GM21529 (cell line): ENCODE measurements around the gene RAB26.

ENCODE experiments used
- ATAC-seq: cut with Tn5 transposase; IDR thresholded peaks from one replicate; pipeline ENCODE4 v1.9.1; 2021; ENCODE audit not compliant: unreplicated experiment

Gene RAB26

DNA sequence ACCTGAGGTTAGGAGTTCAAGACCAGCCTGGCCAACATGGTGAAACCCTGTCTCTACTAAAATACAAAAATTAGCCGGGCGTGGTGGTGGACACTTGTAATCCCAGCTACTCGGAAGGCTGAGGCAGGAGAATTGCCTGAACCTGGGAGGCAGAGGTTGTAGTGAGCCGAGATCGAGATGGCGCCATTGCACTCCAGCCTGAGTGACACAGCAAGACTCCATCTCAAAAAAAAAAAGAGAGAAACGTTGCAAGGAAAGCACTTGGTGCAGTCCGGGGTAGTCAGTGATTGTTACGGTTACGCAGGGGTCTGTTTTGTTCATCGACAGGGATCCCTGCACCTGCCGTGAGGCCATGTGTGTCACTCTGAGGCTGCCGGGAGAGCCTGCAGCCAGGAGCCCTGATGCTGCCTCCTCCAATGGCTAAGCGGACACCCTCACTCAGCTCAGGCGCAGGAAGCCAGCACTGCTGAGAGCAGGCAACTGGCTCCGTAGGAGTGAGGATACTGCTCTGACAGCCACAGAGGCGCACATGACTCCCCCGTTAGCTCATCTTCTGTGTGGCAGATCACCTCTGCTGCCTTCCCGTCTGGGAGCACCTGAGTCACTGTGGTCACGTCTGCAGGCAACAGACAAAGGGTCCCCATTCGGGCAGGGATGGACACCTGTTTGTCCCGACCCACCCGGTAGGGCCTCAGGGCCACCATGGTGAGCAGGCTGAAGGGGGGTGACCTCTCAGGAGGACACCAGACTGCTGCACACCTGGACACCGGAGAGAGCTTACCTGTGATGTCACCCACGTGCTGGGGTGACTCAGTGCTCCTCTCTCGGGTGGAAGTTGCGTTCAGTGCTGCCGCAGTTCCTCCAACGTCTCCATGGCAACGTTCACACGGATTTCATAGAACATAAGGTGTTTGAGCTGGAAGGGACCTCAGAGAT lies 5.2 kb upstream of the RAB26 start:
- no peak for ATAC-seq

DNA sequence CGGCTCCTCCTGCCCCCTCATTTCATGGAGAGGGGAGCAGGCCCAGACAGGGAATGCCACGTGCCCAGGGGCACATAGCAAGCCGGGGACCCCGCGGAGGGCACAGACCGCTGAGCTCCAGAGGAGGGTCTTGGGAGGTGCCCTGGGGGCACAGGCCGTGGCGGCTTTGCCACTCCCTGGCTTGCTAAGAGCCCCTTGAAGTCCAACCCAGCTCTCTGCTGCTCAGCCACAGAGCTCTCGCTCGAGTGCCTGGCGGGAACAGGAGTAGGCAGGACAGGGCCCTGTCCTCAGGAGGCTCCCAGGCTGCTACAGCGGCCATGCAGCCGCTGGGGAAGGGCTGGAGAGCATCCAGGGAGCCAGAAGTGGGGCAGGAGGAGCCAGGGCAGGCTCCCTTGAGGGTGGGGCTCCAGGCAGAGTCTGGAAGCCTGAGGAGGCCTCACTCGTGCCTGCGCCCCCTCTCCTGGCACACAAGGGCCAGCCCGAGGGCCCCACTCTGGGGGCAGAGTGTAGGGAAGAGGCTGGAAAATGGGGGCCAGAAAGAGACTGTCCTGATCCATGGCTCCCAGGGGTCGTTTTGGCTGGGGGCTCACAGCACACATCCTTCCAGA lies 4.4 kb upstream of the RAB26 start:
- ATAC-seq, result no peak

DNA sequence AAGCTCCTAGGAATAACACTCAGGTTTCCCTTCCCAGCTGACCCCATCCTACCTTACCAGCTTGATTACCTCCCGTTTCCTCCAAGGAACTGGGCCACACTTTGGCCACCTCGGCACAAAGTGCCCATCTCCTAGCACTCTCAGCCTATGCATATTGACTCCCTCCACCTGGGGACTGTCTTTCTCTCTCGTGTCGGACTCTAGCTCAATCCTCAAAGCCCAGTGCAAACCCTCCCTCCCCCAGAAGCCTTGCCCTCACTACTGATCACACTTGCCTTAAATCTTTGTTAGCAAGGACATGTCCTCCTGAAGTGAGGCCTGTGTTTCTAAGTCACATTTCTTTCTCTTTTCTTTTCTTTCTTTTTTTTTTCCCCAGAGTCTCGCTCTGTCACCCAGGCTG lies 2.6 kb upstream of the RAB26 start:
- ATAC-seq, result no peak

DNA sequence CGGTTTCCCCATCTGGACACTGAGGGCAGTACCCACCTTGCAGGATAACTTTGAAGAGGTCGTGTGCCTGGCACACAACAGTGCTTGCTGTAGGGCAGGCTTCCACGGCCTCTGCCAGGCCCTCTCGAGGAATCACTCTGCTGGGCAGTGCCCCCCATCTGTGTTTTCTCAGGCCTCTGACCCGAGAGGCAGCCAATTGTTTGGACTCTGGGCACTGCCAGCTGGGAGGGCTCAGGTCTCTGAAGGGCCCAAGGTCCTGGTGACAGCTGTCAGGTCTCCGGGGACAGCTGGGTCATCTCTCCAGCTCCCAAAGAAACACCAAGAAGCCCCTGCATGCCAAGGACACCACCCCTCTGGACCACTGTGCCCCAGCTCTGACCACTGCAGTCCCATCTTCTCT lies 1.0 kb upstream of the RAB26 start:
- no peak for ATAC-seq

DNA sequence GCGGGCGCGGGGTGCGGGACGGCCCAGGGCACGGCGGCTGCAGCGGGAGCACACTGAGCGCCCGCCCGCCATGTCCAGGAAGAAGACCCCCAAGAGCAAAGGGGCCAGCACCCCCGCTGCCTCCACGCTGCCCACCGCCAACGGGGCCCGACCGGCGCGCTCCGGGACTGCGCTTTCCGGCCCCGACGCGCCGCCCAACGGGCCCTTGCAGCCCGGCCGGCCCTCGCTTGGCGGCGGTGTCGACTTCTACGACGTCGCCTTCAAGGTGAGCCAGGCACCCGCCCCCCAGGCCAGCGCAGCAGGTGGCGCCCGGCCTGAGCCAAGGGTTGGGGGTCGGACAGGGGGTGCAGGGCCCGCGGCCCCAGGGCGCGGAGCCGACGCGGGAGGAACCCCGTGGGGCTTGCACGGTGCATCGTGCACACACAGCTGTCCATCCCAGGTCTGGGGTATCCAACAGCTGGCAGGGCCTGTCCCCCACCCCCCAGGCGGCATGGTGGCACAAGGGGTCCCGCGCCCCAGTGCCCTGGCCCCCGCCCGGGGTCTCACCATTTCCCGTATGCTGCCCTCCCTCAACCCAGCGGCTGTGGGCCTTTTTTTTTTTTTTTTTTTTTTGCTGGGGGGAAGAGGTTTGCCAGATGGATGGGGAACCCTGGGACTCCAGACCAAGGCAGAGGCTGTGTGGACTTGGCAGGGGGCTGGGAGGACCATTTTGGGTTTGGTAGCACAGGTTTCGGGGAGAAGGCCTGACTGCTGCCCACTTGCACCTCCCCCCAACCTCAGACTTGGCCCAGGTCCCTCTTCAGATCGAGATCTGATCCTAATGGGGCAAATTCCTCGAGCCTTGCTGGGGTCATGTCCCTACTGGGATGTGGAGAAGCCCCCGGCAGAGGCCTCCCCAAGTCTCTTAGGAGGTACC lies 547 bp downstream of the RAB26 start:
- no peak for ATAC-seq

DNA sequence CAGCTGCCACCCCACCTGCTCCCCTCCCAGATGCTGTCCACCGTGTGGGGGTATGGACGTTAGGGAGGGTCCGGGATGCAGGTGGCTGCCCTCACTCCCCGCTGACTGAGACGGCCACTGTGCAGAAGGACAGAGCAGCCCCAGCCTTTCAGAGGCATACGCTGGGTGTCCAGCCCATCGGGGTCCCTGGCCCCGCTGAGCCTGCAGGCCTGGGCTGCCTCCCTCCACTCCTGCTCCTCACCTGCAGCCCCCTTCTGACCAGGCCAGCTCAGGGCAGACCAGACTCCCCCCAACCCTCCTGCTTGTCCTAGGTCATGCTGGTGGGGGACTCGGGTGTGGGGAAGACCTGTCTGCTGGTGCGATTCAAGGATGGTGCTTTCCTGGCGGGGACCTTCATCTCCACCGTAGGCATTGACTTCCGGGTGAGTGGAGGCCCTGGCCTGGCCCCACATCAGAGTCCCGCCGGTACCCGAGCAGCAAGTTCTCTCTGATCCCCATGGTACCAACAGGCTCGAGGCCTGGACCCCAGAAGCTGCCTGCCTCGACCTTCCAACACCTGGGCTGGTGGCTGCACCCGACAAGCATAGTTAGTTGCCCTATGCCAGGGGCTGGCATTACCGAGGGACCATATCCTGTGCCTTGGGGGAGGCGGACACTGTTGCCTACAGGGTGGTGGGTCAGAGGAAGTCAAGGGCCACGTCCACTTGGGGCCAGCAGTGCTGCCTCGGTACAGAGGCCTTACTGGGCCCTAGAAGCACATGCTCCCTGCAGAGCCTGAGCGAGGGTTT lies 1.4 kb downstream of the RAB26 start:
- no peak for ATAC-seq

DNA sequence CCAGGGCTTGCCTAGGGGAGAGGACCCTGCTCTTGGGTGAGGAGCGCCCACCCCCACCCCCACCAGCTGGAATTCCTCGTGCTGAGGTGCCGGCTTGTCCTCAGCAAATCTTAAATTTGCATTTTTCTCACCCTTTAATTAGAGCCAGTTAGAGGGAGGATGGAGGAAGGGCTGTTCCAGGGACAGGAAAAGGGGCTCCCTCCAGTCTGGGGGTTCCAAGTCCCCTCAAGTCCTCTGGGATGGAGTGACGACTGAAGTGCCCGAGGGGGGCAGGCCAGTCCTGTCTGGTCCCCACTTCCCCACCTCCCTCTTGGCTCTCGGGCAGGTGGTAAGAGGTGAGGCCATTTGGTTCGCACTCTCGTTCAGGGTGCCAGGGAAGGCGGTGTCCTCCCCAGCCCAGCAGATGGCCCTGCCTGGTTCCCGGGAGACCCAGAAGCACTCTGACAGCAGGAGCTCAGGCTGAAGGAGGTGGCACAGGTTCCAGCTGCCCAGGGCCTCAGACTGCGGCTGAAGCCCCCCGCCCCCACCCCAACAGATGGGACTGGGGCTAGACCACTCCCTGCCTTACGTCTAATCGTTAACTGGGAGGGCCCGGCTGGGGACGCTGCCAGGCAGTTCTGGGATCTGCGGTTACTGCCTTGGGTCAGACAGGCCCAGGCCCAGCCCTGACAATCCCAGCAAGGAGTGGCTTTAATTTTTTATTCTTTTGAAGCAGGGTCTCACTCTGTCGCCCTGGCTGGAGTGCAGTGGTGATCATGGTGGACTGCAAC lies 2.2 kb downstream of the RAB26 start:
- no peak for ATAC-seq

DNA sequence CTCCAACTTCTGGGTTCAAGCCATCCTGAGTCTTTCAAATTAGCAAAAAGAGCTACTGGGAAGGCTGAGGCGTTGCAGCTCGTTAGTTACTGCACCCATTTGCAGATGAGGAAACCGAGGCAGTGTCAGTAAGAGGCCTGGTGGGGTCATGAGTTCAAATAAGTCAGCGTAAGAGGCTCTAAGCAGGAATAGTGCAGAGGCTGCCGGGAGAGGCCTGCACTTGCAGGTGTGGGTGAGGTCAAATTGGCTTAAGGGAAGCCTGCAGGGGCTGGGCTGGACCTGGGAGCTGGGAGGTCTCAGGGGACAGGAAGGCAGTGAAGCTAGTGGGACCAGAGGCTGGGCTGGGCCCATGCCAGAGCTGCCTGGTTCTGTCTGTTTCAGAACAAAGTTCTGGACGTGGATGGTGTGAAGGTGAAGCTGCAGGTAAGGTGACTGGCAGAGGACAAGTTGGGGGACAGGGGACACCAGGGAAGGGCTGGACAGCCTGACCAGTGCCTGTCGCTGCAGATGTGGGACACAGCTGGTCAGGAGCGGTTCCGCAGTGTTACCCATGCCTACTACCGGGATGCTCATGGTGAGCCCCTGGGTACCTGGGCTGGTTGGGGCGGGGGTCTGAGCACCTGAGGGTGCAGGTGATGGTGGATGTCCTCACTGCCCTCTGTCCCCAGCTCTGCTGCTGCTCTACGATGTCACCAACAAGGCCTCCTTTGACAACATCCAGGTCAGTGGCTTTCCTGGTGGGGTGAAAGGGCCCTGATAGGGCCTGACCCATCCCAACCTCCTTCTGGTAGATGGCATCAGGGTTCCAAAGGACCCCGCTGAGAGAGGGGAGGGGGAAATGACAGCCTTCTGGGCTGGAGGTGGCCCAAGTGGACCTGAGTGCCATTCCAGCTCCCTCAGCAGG lies 3.0 kb downstream of the RAB26 start:
- ATAC-seq, result no peak

DNA sequence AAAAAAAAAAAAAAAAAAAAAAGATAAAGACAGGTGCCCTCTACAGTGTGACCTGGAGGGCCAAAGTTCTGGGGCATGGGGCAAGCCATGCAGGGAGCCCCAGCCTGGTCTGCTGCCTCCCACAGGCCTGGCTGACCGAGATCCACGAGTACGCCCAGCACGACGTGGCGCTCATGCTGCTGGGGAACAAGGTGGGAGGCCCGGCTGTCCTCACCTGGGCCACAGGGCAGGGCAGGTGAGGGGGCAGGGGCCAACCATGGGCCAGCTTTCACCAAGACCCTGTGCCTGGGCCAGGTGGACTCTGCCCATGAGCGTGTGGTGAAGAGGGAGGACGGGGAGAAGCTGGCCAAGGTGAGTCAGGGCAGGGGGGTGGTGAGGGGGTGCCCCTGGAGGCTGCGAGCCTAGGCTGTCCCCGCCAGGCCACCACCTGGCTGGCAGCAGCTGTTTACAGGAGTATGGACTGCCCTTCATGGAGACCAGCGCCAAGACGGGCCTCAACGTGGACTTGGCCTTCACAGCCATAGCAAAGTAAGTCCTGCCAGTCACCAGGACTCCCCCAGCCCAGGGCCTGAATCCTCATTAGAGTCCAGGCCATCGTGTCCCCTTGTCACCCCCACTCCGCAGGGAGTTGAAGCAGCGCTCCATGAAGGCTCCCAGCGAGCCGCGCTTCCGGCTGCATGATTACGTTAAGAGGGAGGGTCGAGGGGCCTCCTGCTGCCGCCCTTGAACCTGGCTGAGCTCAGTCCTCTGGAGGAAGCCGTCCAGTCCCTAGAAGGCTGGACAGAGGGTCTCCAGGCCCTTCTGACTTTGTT lies 4.5 kb downstream of the RAB26 start:
- ATAC-seq, result no peak

DNA sequence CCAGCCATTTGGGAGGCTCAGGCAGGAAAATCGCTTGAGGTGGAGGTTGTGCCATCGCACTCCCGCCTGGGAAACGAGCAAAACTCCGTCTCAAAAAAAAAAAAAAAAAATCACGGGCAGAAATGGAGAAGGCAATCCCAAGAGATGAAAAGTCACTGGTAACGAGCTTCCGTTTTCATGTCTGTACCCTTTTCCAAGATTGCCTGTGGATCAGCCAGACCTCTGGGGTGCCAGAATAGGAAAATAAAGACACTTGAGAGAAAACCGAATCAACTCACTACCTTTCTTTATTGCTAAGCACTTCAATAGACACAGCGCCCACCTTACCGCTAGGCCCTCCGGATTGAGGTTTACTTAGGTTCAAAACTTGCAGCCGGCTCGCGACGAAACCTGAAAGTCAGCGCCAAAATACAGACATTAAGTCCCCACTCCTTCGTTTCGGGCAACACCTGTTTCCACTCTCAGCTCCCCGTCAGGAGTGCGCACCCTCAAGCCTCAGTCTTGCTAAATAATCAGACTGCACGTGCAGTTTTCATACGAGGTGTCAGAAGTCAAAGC lies 6.2 kb downstream of the RAB26 start:
- no peak for ATAC-seq

DNA sequence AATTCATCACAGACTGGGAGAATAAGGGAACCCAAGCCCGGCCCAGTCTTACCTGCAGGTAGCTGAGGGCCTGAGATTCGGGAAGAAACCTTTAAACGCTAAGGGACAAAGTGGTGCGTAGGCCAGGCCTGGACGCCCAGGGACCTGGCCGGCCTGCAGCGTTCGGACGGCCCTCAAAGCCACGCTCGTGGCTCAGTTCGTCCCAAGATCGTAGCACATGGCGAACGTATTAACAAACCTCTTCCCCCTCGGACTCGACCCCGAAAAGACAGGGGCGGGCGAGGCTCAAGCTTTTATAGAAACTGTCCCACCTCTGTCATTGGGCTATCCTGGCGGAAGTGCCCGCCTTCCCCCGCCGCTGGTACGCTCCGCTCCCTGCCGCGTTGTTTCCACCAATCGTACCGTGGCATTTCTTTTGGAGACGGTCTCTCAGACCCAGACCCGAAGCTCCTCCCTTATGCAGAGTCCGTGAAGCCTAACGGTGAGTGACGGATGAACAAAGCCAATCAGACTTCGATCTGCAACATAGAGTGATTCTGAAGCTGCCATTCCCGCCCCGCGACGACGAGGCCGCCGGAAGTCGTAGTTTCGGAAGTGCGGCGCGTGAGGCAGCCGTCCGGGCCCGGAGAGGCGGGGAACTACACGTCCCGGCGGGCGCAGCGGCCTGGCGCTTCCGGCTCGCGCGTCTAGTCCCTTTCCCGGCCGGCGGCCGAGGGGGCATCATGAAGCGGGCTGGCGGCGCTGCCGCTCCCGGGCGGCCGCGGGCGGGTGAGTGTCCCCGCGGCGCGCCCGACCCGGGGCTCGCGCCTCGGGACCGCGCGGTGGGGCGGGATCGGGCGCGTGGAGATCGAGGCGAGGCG lies 6.9 kb downstream of the RAB26 start, which contains the start of gene TRAF7:
TSS of gene TRAF7 (plus strand) at position 692 of the 860 bp plus-strand sequence. CDS start 8,139 bp downstream, outside the sequence.
- peak; percentile 83 for ATAC-seq

DNA sequence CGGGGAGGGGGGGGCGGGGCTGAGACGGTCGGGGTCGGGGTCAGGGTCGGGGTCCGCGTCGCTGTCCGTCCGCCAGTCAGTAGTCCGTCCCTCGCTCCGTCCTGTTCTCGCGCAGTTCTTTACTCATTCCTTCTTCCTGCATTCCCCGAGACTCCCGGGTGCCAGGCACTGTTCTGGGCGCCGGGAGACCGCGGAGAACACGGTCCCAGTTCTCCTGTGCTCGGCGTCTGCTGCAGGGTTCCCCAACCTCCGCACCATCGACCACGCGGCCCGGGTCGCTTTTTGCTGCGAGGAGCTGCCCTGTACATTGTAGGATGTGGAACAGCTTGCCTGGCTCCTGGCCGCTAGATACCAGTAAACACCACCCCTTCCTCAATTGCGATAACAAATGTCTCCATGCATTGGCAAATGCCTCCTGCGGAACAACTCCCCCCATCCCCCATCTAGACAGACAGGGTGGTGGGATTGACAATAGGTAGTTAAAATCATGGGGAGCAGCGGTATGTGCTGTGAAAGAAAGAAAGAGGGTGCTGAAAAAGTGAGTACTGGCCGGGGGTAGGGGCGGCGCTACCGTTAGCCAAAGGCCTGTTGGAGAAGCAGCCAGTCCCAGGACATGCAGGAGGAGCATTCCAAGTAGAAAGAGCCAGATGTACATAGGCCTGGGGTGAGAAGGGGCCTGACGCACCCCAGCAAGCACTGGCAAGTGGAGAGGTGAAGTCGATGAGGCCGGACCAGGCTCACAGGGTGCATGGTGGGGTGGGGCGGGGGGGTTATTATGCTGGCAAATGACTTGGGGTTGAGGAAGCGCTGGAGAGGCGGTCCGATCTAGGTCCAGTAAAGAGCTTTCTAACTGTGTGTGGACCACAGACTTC lies 7.8 kb downstream of the RAB26 start:
- no peak for ATAC-seq

DNA sequence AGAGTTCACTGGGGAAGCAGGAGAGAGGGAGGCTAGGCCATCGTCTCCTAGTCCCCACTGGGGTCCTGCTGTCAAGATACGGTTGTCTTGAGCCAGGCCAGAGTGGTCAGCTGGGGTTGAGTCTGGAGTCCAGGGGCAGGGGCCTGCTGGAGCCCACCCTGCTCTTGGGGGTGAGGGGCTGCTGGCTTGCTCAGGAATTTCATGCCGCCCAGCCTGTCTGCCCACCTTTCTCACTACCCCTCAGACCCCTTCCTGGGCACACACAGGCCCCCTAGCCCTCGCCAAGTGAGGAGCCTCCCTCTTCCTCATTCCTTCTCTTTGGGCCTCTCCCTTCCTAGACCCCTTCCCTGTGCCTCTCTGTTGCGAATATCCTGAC lies 8.4 kb downstream of the RAB26 start:
- no peak for ATAC-seq

DNA sequence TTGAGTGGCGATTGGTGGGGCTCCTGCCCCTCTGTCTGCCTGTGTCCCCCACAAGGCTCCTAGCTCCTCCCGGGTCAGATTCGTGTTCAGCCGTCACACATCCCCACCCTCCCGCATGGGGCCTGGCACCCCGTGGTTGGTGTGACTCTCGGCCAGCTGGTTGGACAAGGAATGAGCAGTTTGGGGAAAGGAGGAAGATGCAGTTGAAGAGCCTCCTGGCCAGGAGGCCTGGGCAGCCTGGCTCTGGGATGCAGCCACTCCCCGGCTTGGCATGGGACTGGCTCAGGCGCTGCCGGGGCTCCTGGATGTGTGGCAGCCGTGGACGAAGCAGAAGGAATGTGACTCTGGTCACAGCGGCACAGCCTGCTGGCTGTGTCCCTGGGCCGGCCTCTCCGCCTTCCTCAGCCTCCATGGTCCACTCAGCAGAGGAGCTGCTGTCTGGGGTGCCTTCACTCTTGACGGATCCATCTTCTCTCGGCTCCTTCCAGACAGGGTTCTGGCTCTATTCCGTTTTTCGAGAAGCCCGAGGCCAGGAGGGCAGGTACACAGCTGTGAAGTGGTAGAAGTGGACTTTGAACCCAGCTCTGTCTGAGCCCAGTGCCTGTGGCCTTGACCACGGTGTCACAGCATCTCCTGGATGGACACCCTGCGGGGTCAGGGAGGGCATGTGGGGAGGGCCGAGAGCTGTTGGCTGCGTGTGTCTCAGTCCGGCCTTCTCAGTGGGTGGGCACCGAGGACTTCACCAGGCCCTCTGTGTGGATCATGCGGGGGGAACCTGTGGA lies 9.2 kb downstream of the RAB26 start:
- no peak for ATAC-seq

DNA sequence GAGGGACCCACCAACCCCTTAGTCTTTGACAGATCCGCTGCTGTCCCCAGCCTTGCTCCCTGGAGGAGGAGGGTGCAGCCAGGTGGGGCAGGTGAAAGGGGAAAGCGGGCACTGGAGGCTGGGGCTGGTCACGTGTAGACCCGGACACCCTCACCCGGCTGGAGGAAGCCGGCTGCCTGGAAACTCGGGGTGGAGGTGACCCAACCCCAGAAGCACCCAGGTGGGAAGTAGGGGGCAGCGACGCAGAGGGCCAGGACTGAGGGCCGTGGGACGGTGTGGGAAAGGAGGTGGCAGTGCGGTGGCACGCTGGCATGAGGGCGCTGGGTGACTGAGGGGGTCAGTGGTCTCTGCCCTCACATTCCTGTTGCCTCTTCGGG lies 9.8 kb downstream of the RAB26 start:
- no peak for ATAC-seq
